ENCODE results near the gene PF4V1.

PF4V1 gene

GRCh38 chr4:73843369-73843768, 9.7 kb upstream of the PF4V1 start:
- no peaks in the 10 kb centered on the region for H3K9me3 ChIP-seq (ENCODE audit: control insufficient read depth in 5 of 5, low read length in 5 of 5)
- H3K4me1 ChIP-seq (ENCODE audit: control insufficient read depth in 5 of 5, insufficient read depth in 5 of 5, low read length in 5 of 5): peaks cover 0 to 2% (median 0%) of the 10 kb centered on the region in 5 donors
- no peak overlapping the region for H3K4me3 ChIP-seq (ENCODE audit: low read depth in 1 of 5, low read length in 5 of 5)
- H3K27me3 ChIP-seq (ENCODE audit: control insufficient read depth in 5 of 5, insufficient read depth in 4 of 5, low read length in 5 of 5): peaks cover 2 to 5% (median 3%) of the 10 kb centered on the region in 5 donors
- no peak overlapping the region for H3K9ac ChIP-seq (ENCODE audit: low read length in 5 of 5)
- no peaks in the 10 kb centered on the region for H3K36me3 ChIP-seq (ENCODE audit: control insufficient read depth in 5 of 5, insufficient read depth in 5 of 5, low read length in 5 of 5)
- H3K27ac ChIP-seq (ENCODE audit: low read depth, low read length): no peak overlapping the region

GRCh38 chr4:73844345-73844744, 8.8 kb upstream of the PF4V1 start:
- Histone ChIP-seq H3K27ac (ENCODE audit: low read depth, low read length) (no peak overlapping the region), H3K36me3 (ENCODE audit: control insufficient read depth in 5 of 5, insufficient read depth in 5 of 5, low read length in 5 of 5) (no peaks in the 10 kb centered on the region), H3K9me3 (ENCODE audit: control insufficient read depth in 5 of 5, low read length in 5 of 5) (no peaks in the 10 kb centered on the region), H3K9ac (ENCODE audit: low read length in 5 of 5) (no peak overlapping the region), H3K4me3 (ENCODE audit: low read depth in 1 of 5, low read length in 5 of 5) (no peak overlapping the region), H3K27me3 (ENCODE audit: control insufficient read depth in 5 of 5, insufficient read depth in 4 of 5, low read length in 5 of 5) (peaks cover 0 to 4% (median 2%) of the 10 kb centered on the region in 5 donors), H3K4me1 (ENCODE audit: control insufficient read depth in 5 of 5, insufficient read depth in 5 of 5, low read length in 5 of 5) (peaks cover 0 to 2% (median 0%) of the 10 kb centered on the region in 5 donors)

GRCh38 chr4:73844806-73845205, 8.3 kb upstream of the PF4V1 start:
- Histone ChIP-seq H3K4me1 (ENCODE audit: control insufficient read depth in 5 of 5, insufficient read depth in 5 of 5, low read length in 5 of 5) (peaks cover 0 to 2% (median 0%) of the 10 kb centered on the region in 5 donors), H3K4me3 (ENCODE audit: low read depth in 1 of 5, low read length in 5 of 5) (no peak overlapping the region), H3K27me3 (ENCODE audit: control insufficient read depth in 5 of 5, insufficient read depth in 4 of 5, low read length in 5 of 5) (peaks cover 0 to 3% (median 0%) of the 10 kb centered on the region in 5 donors), H3K27ac (ENCODE audit: low read depth, low read length) (no peak overlapping the region), H3K9ac (ENCODE audit: low read length in 5 of 5) (no peak overlapping the region), H3K9me3 (ENCODE audit: control insufficient read depth in 5 of 5, low read length in 5 of 5) (no peaks in the 10 kb centered on the region), H3K36me3 (ENCODE audit: control insufficient read depth in 5 of 5, insufficient read depth in 5 of 5, low read length in 5 of 5) (no peaks in the 10 kb centered on the region)

- H3K27ac ChIP-seq (ENCODE audit: low read depth, low read length): no peak overlapping the region
- H3K4me3 ChIP-seq (ENCODE audit: low read depth in 1 of 5, low read length in 5 of 5): no peak overlapping the region
- H3K27me3 ChIP-seq (ENCODE audit: control insufficient read depth in 5 of 5, insufficient read depth in 4 of 5, low read length in 5 of 5): peaks cover 0 to 8% (median 2%) of the 10 kb centered on the region in 5 donors
- H3K9ac ChIP-seq (ENCODE audit: low read length in 5 of 5): no peak overlapping the region
- H3K4me1 ChIP-seq (ENCODE audit: control insufficient read depth in 5 of 5, insufficient read depth in 5 of 5, low read length in 5 of 5): peaks cover 0 to 2% (median 0%) of the 10 kb centered on the region in 5 donors
- no peaks in the 10 kb centered on the region for H3K9me3 ChIP-seq (ENCODE audit: control insufficient read depth in 5 of 5, low read length in 5 of 5)
- no peaks in the 10 kb centered on the region for H3K36me3 ChIP-seq (ENCODE audit: control insufficient read depth in 5 of 5, insufficient read depth in 5 of 5, low read length in 5 of 5)
Measured at GRCh38 chr4:73847526-73848182, 5.4 kb upstream of the PF4V1 start.

DNA sequence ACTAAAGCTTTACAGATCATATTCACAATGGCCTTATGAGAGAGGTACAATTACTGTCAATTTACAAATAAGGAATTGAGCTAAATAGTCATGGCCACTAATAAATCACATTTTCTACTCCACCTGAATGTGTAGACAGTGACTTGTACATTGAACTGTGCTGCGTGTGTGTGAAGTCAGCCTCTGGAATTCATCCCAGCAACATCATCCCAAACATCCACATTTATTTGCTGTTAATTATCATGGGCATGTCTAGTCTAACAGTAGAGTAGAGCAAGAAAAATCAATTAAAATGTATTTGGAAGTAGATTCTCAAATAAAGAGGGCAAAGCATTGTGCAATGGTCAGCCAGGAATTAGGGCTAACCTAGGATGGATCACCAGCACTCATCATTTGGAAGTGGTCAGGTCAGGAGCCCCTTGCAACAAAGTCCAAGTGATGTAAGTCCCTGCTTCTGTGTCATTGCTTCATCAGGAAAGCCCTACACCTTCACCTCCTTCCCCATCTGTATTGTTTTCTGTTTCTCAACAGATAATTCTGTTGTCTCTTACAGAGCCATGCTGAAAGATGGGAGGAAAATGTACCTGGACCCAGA, 4.8 kb upstream of the PF4V1 start:
- H3K4me1 ChIP-seq (ENCODE audit: control insufficient read depth in 5 of 5, insufficient read depth in 5 of 5, low read length in 5 of 5): peaks cover under 1 to 3% (median 3%) of the 10 kb centered on the region in 5 donors
- H3K9ac ChIP-seq (ENCODE audit: low read length in 5 of 5): no peak overlapping the region
- no peaks in the 10 kb centered on the region for H3K9me3 ChIP-seq (ENCODE audit: control insufficient read depth in 5 of 5, low read length in 5 of 5)
- no peak overlapping the region for H3K4me3 ChIP-seq (ENCODE audit: low read depth in 1 of 5, low read length in 5 of 5)
- no peaks in the 10 kb centered on the region for H3K36me3 ChIP-seq (ENCODE audit: control insufficient read depth in 5 of 5, insufficient read depth in 5 of 5, low read length in 5 of 5)
- peaks cover under 1 to 9% (median 7%) of the 10 kb centered on the region in 5 donors for H3K27me3 ChIP-seq (ENCODE audit: control insufficient read depth in 5 of 5, insufficient read depth in 4 of 5, low read length in 5 of 5)
- no peak overlapping the region for H3K27ac ChIP-seq (ENCODE audit: low read depth, low read length)

GRCh38 chr4:73850261-73850970, 2.7 kb upstream of the PF4V1 start:
- Histone ChIP-seq H3K27ac (ENCODE audit: low read depth, low read length) (no peak overlapping the region), H3K4me3 (ENCODE audit: low read depth in 1 of 5, low read length in 5 of 5) (no peak overlapping the region), H3K4me1 (ENCODE audit: control insufficient read depth in 5 of 5, insufficient read depth in 5 of 5, low read length in 5 of 5) (peaks cover 2 to 9% (median 7%) of the 10 kb centered on the region in 5 donors), H3K9ac (ENCODE audit: low read length in 5 of 5) (no peak overlapping the region), H3K36me3 (ENCODE audit: control insufficient read depth in 5 of 5, insufficient read depth in 5 of 5, low read length in 5 of 5) (no peaks in the 10 kb centered on the region), H3K27me3 (ENCODE audit: control insufficient read depth in 5 of 5, insufficient read depth in 4 of 5, low read length in 5 of 5) (peaks cover 5 to 14% (median 12%) of the 10 kb centered on the region in 5 donors), H3K9me3 (ENCODE audit: control insufficient read depth in 5 of 5, low read length in 5 of 5) (no peaks in the 10 kb centered on the region)

DNA sequence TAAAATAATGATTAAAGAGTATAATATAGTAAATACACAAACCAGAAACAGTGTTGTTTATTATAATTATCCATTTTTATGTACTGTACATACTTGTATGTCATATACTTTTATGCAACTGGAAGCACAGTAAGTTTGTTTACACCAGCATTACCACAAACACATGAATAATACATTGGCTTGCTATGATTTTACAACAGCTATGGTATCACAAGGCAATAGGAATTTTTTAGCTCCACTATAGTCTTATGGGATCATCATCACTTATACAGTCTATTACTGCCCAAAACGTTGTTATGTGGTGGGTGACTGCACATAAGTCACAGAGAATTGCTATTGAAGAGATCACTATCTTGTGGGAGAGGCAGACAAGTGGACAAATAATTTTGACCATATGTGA, 1.8 kb upstream of the PF4V1 start:
- no peak overlapping the region for H3K27ac ChIP-seq (ENCODE audit: low read depth, low read length)
- no peak overlapping the region for H3K4me3 ChIP-seq (ENCODE audit: low read depth in 1 of 5, low read length in 5 of 5)
- H3K4me1 ChIP-seq (ENCODE audit: control insufficient read depth in 5 of 5, insufficient read depth in 5 of 5, low read length in 5 of 5): peaks cover 2 to 9% (median 7%) of the 10 kb centered on the region in 5 donors
- H3K27me3 ChIP-seq (ENCODE audit: control insufficient read depth in 5 of 5, insufficient read depth in 4 of 5, low read length in 5 of 5): peaks cover 5 to 14% (median 12%) of the 10 kb centered on the region in 5 donors
- no peaks in the 10 kb centered on the region for H3K9me3 ChIP-seq (ENCODE audit: control insufficient read depth in 5 of 5, low read length in 5 of 5)
- no peaks in the 10 kb centered on the region for H3K36me3 ChIP-seq (ENCODE audit: control insufficient read depth in 5 of 5, insufficient read depth in 5 of 5, low read length in 5 of 5)
- no peak overlapping the region for H3K9ac ChIP-seq (ENCODE audit: low read length in 5 of 5)

DNA sequence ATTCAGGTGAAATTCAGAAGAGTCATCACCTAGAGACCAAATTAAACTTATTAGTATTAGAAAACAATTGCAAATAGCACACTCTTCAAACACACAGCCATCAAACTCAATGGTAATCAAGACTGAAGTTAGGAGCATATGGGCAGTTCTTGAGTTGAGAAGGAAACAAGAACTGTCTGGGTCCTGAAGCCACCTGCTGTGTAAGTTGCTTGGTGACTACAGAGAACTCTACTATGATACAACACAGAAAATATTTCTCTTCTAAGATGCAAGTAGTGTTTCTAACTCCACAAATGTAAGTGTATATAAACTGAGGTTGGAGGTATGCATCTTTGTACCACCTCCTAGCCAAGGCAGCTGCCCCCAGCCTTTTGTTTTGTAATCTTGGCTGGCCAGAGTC, 325 bp upstream of the PF4V1 start:
- H3K27me3 ChIP-seq (ENCODE audit: control insufficient read depth in 5 of 5, insufficient read depth in 4 of 5, low read length in 5 of 5): peaks cover 5 to 14% (median 12%) of the 10 kb centered on the region in 5 donors
- H3K4me1 ChIP-seq (ENCODE audit: control insufficient read depth in 5 of 5, insufficient read depth in 5 of 5, low read length in 5 of 5): peaks cover 0 to 9% (median 7%) of the 10 kb centered on the region in 5 donors
- no peak overlapping the region for H3K9ac ChIP-seq (ENCODE audit: low read length in 5 of 5)
- no peak overlapping the region for H3K4me3 ChIP-seq (ENCODE audit: low read depth in 1 of 5, low read length in 5 of 5)
- no peaks in the 10 kb centered on the region for H3K9me3 ChIP-seq (ENCODE audit: control insufficient read depth in 5 of 5, low read length in 5 of 5)
- no peaks in the 10 kb centered on the region for H3K36me3 ChIP-seq (ENCODE audit: control insufficient read depth in 5 of 5, insufficient read depth in 5 of 5, low read length in 5 of 5)
- H3K27ac ChIP-seq (ENCODE audit: low read depth, low read length): no peak overlapping the region

- Histone ChIP-seq H3K27ac (ENCODE audit: low read depth, low read length) (no peak overlapping the region), H3K27me3 (ENCODE audit: control insufficient read depth in 5 of 5, insufficient read depth in 4 of 5, low read length in 5 of 5) (peaks cover 5 to 14% (median 10%) of the 10 kb centered on the region in 5 donors), H3K4me3 (ENCODE audit: low read depth in 1 of 5, low read length in 5 of 5) (no peak overlapping the region), H3K36me3 (ENCODE audit: control insufficient read depth in 5 of 5, insufficient read depth in 5 of 5, low read length in 5 of 5) (no peaks in the 10 kb centered on the region), H3K9ac (ENCODE audit: low read length in 5 of 5) (no peak overlapping the region), H3K4me1 (ENCODE audit: control insufficient read depth in 5 of 5, insufficient read depth in 5 of 5, low read length in 5 of 5) (peaks cover 0 to 9% (median 7%) of the 10 kb centered on the region in 5 donors), H3K9me3 (ENCODE audit: control insufficient read depth in 5 of 5, low read length in 5 of 5) (no peaks in the 10 kb centered on the region)
Measured at GRCh38 chr4:73853718-73854473, 800 bp downstream of the PF4V1 start.

Measured in subcutaneous abdominal adipose tissue (tissue), 5 donors.